Colonic mucosa (tissue), 4 donors: ENCODE measurements around the gene WDR91. TPM values are rescaled to one million over a fixed set of nuclear protein-coding genes. Genes with fewer than 3 reads are reported as not detected.

ENCODE experiments used
- DNase-seq: peaks from one replicate; pipeline ENCODE4 v3.0.0-alpha.2; 2020
- H3K27ac ChIP-seq: fragments of 200-600 bp; one replicate; pipeline ENCODE4 v1.8.0; 2021
- H3K27me3 ChIP-seq: fragments of 200-600 bp; one replicate; pipeline ENCODE4 v1.8.0; 2021
- H3K36me3 ChIP-seq: fragments of 200-600 bp; one replicate; pipeline ENCODE4 v1.8.0; 2021
- H3K4me1 ChIP-seq: fragments of 200-600 bp; one replicate; pipeline ENCODE4 v1.8.0; 2021; ENCODE audit warnings: mild to moderate bottlenecking
- H3K4me3 ChIP-seq: fragments of 200-600 bp; one replicate; pipeline ENCODE4 v1.8.0; 2021
- H3K9ac ChIP-seq, 2 donors: one replicate each; pipeline ENCODE4 v1.7.0; 2013; ENCODE audit warnings: control low read depth in 2 of 2, low read depth in 2 of 2, low read length in 2 of 2
- H3K9me3 ChIP-seq: fragments of 200-600 bp; one replicate; pipeline ENCODE4 v1.8.0; 2021
- CTCF ChIP-seq: fragments of 200-600 bp; IDR thresholded peaks from one replicate; pipeline ENCODE4 v1.8.0; 2022; ENCODE audit warnings: antibody characterized with exemption, mild to moderate bottlenecking
- intact Hi-C: fragments of 100-400 bp; cut with DNase I; formaldehyde crosslinking; loops from one replicate; pipeline ENCODE4 v1.14.1; 2022
- total RNA-seq, 2 donors: library from RNA; stranded (reverse); fragmentation: NEBNext Ultra II Directional in 1 of 2; extraction: Animal tissue kit (Norgen Biotek cat#: 25700) in 1 of 2; gene quantifications; one replicate each; pipeline ENCODE4 v1.2.1, GENCODE V29; 2021
- donor health status: healthy.
- donor health status: DM: no; HTN: no; CAD: no.
- donor health status: DM: no; HTN: no; CAD: no.

WDR91 gene
- total RNA-seq, 2 donors from 2014 or later, result 4.8 to 6.5 TPM

DNA sequence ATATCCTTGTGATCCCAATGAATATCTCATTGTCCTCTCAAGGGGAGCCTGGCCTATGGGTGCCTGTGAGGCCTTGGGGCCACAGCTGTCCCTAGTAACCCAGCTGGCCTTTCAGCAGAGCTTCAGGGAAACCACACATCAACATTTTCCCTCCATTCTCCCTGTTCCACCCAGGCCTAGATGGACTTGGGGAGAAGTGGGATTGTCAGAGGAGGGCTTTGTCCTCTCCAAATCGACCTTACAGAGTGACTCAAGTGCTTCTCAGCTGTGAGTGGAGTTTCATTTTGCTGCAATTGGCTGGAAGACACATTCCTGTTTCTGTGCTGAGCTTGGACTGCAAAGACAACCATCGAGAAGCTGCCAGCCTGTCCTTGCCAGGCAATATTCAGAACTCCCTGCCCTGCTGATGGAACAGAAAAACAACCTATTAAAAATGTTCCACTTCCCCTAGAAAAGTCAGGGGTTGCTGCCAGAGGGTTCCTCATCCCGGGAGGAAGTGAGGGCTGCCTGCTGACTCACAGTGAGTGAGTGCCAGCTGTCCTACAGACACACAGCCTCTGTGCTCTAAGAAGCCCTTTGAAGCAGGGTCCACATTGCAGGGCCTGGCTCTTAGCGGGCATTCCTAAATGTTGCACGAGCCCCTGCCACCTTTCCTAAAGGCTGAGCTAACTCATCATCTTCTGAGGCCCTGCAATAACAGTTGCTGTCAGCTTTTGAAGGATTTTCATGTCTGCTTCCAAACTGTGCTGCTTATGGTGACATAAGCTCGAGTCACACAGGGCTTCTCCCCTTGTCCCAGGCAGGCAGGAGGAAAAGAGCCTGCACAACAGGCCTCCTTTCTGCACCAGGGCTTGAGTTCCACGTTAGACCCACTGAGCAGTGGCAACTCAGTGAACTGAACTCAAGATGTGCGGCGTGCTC, 42.8 kb upstream of the WDR91 start:
- no peaks in the 10 kb centered on the region for H3K9me3 ChIP-seq
- intact Hi-C loops, result no loop called here
- no peaks in the 10 kb centered on the region for H3K4me1 ChIP-seq
- no peak overlapping the region for H3K9ac ChIP-seq
- peak overlapping the region; percentile 23 for H3K27ac ChIP-seq
- TF ChIP-seq CTCF, result no peak
- no peaks in the 10 kb centered on the region for H3K36me3 ChIP-seq
- DNase-seq, result peak; percentile 46
- H3K4me3 ChIP-seq, result no peak overlapping the region
- H3K27me3 ChIP-seq, result no peaks in the 10 kb centered on the region

DNA sequence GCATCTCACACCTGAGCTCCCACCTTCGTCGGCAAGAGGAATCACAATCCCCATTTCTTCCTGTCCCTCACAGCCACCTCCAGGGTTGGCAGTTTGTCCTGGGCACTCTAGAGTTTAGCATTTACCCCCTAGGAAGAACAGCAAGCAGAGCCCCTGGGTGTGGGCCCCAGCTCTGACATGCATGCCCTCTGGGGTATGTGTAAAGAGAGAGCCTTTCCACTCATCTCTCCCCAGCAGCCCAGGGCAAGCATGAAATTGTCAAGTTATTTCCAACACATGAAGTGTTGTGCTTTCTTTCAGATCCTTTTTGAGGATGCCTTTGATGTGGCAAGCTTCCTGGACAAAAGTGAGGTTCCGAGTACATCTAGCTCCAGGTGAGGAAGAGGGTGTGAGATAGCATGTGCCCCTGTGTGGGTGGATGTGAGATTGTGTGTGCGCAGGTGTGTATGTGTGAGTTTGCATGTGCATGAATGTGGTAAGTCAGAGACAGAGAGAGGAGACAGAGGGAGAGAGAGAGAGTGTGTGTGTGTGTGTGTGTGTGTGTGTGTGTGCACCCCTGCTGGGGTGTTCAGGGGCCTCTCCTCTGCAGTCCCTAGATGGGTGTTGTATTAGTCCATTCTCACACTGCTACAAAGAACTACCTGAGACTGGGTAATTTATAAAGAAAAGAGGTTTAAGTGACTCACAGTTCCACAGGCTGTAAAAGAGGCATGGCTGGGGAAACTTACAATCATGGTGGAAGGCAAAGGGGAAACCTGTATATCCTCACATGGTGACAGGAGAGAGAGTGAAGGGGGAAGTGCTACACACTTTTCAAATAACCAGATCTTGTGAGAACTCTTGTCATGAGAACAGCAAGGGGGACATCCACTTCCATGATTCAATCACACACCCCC, 40.4 kb upstream of the WDR91 start:
- intact Hi-C loops, result no loop called here

DNA sequence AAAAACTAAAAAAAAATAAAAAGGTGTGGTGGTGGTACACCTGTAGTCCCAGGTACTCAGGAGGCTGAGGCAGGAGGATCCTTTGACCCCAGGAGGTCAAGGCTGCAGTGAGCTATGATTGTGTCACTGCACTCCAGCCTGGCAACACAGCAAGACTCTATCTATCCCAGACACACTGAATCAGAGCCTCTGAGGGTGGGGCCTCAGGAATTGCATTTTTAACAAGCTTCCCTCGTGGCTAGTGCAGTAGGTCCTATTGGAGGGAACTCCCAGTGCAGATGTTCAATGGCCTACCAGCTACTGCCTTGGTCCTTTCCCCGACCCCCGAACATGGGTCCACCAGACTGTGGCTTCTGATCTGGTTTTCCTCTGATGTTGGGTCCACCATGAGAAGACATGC, 37.2 kb upstream of the WDR91 start:
- no peaks in the 10 kb centered on the region for H3K27me3 ChIP-seq
- no peak for DNase-seq
- H3K4me3 ChIP-seq, result no peak overlapping the region
- no peaks in the 10 kb centered on the region for H3K36me3 ChIP-seq
- no peaks in the 10 kb centered on the region for H3K4me1 ChIP-seq
- no peak overlapping the region for H3K9ac ChIP-seq
- no peak for TF ChIP-seq CTCF
- H3K27ac ChIP-seq, result no peak overlapping the region
- H3K9me3 ChIP-seq, result no peaks in the 10 kb centered on the region
- intact Hi-C loops, result no loop called here

More for the DNA sequence above, 40.4 kb upstream of the WDR91 start:
- Histone ChIP-seq H3K9ac (no peak overlapping the region), H3K9me3 (no peaks in the 10 kb centered on the region), H3K36me3 (no peaks in the 10 kb centered on the region), H3K27ac (no peak overlapping the region), H3K4me3 (no peak overlapping the region), H3K4me1 (no peaks in the 10 kb centered on the region), H3K27me3 (no peaks in the 10 kb centered on the region)
- DNase-seq, result no peak
- no peak for TF ChIP-seq CTCF

- intact Hi-C loops, result no loop called here
- H3K4me3 ChIP-seq, result no peak overlapping the region
- no peaks in the 10 kb centered on the region for H3K36me3 ChIP-seq
- H3K27ac ChIP-seq, result no peak overlapping the region
- no peaks in the 10 kb centered on the region for H3K4me1 ChIP-seq
- H3K9me3 ChIP-seq, result no peaks in the 10 kb centered on the region
- no peak for TF ChIP-seq CTCF
- H3K9ac ChIP-seq, result no peak overlapping the region
- no peaks in the 10 kb centered on the region for H3K27me3 ChIP-seq
- no peak for DNase-seq
Observed at GRCh38 chr7:135247746-135248471, 36.6 kb upstream of the WDR91 start.
